Neural cell (in vitro differentiated cells): Measurements from ENCODE around the gene GBP6. TPM values are rescaled to one million over a fixed set of nuclear protein-coding genes. Genes with fewer than 3 reads are reported as not detected.
"Not testable (repeated sequence)": the region's sequence is repeated elsewhere in the genome, so short reads cannot be mapped to it uniquely, and the experiment has no call there.

Source experiments
- H2AFZ ChIP-seq: fragments of 200-600, 300-800 bp; sonication (generic), shearing (Covaris generic); 2 replicates; pipeline ENCODE4 v1.6.0; 2014; ENCODE audit warnings: low read depth, mild to moderate bottlenecking, antibody characterized with exemption, low read length, moderate library complexity
- H3F3A ChIP-seq: fragments of 200-600 bp; shearing (Covaris generic); 2 replicates; pipeline ENCODE4 v1.6.1; 2016; ENCODE audit warnings: mild to moderate bottlenecking, moderate library complexity, mixed read lengths, antibody characterized with exemption, low read length; ENCODE audit not compliant: insufficient read depth, poor library complexity, severe bottlenecking
- H3K27ac ChIP-seq: fragments of 200-600, 300-800 bp; sonication (generic), shearing (Covaris generic); 2 replicates; pipeline ENCODE4 v1.5.1; 2014; ENCODE audit warnings: mild to moderate bottlenecking, low read length, moderate library complexity
- H3K27me3 ChIP-seq: fragments of 300-800, 200-600 bp; sonication (generic), shearing (Covaris generic); 2 replicates; pipeline ENCODE4 v1.6.0; 2014; ENCODE audit warnings: mild to moderate bottlenecking, low read depth, low read length, moderate library complexity; ENCODE audit not compliant: insufficient read depth
- H3K36me3 ChIP-seq: fragments of 300-800, 200-600 bp; sonication (generic), shearing (Covaris generic); 2 replicates; pipeline ENCODE4 v1.5.1; 2014; ENCODE audit warnings: mild to moderate bottlenecking, antibody characterized with exemption, low read length, moderate library complexity; ENCODE audit not compliant: insufficient read depth
- H3K4me2 ChIP-seq: fragments of 300-800, 200-600 bp; sonication (generic), shearing (Covaris generic); 2 replicates; pipeline ENCODE4 v1.6.0; 2014; ENCODE audit warnings: mild to moderate bottlenecking, low read length
- H3K4me3 ChIP-seq: fragments of 300-800, 200-600 bp; sonication (generic), shearing (Covaris generic); 2 replicates; pipeline ENCODE4 v1.5.1; 2014; ENCODE audit warnings: mild to moderate bottlenecking, low read length, moderate library complexity
- H3K79me2 ChIP-seq: fragments of 200-600 bp; shearing (Covaris generic); replicated peaks from 2 replicates; pipeline ENCODE4 v1.6.0; 2014; ENCODE audit warnings: mild to moderate bottlenecking, low read length, moderate library complexity; ENCODE audit not compliant: insufficient read depth
- H3K9ac ChIP-seq: fragments of 300-800, 200-600 bp; sonication (generic), shearing (Covaris generic); 2 replicates; pipeline ENCODE4 v1.6.1; 2016; ENCODE audit warnings: mild to moderate bottlenecking, low read length, mixed read lengths
- H3K9me2 ChIP-seq: fragments of 200-600 bp; shearing (Covaris generic); 2 replicates; pipeline ENCODE4 v1.6.1; 2016; ENCODE audit warnings: mild to moderate bottlenecking, low read length, mixed read lengths; ENCODE audit not compliant: insufficient read depth
- H3K9me3 ChIP-seq: fragments of 200-600, 300-800 bp; sonication (generic), shearing (Covaris generic); 2 replicates; pipeline ENCODE4 v1.6.1; 2016; ENCODE audit warnings: mild to moderate bottlenecking, mixed run types, low read length, moderate library complexity, mixed read lengths
- H4K20me1 ChIP-seq: fragments of 200-600 bp; shearing (Covaris generic); 2 replicates; pipeline ENCODE4 v1.6.1; 2016; ENCODE audit warnings: mild to moderate bottlenecking, mixed run types; ENCODE audit not compliant: insufficient read depth
- EP300 ChIP-seq: fragments of 450-650 bp; conservative IDR thresholded peaks from 2 replicates; pipeline ENCODE4 v1.6.1; 2014; ENCODE audit warnings: antibody characterized with exemption, mild to moderate bottlenecking, moderate library complexity; ENCODE audit not compliant: poor library complexity, severe bottlenecking
- EZH2 ChIP-seq: fragments of 200-600, 300-800 bp; shearing (Covaris generic), sonication (generic); IDR thresholded peaks from 2 replicates; pipeline ENCODE4 v1.6.1; 2014; ENCODE audit warnings: antibody characterized with exemption, low read length, borderline replicate concordance, mild to moderate bottlenecking; ENCODE audit not compliant: insufficient read depth, poor library complexity, severe bottlenecking
- MXI1 ChIP-seq: fragments of 450-650 bp; conservative IDR thresholded peaks from 2 replicates; pipeline ENCODE4 v1.6.1; 2014; ENCODE audit warnings: antibody characterized with exemption, mild to moderate bottlenecking; ENCODE audit not compliant: poor library complexity, severe bottlenecking
- POLR2AphosphoS5 ChIP-seq: IDR thresholded peaks from 2 replicates; pipeline ENCODE4 v1.6.1; 2012
- RAD21 ChIP-seq: fragments of 450-650 bp; conservative IDR thresholded peaks from 2 replicates; pipeline ENCODE4 v1.6.1; 2014; ENCODE audit warnings: antibody characterized with exemption, mild to moderate bottlenecking, moderate library complexity
- SMC3 ChIP-seq: fragments of 450-650 bp; conservative IDR thresholded peaks from 2 replicates; pipeline ENCODE4 v1.6.1; 2014; ENCODE audit warnings: antibody characterized with exemption, mild to moderate bottlenecking, moderate library complexity; ENCODE audit not compliant: poor library complexity
- TAF1 ChIP-seq: IDR thresholded peaks from 2 replicates; pipeline ENCODE4 v1.6.1; 2012; ENCODE audit warnings: low read depth
- polyA plus RNA-seq: library from polyadenylated mRNA; depleted of rRNA; stranded (reverse); fragments of >200 nt; gene quantifications from 2 replicates; pipeline ENCODE4 v1.2.3, GENCODE V29; 2014
- TF ChIP-seq, protein P1 (sequence below): IDR thresholded peaks from 2 replicates; pipeline ENCODE4 v1.6.1; 2012; ENCODE audit warnings: borderline replicate concordance
- TF ChIP-seq, protein P2 (sequence below): fragments of 450-650 bp; IDR thresholded peaks from 2 replicates; pipeline ENCODE4 v1.5.1; 2014; ENCODE audit warnings: antibody characterized with exemption, mild to moderate bottlenecking, moderate library complexity; ENCODE audit not compliant: poor library complexity, severe bottlenecking

Gene GBP6
- polyA plus RNA-seq, 1 donor from 2014 or later: not detected

DNA sequence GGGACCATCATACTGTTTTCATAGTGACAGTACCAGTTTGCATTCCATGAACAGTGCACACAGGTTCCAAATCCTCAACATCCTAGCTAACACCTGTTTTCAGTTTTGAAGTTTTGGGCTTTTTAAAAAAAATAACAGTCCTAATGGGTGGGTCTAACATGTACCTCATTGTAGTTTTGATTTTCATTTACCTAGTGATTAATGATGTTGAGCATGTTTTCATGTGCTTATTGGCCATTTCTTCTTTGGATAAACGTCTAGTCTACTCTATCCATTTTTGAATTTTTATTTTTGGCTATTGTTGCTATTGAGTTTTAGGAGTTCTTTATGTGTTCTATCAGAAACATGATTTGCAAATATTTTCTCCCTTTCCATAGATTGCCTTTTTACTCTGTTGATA lies 3.4 kb downstream of the GBP6 start:
- H3K4me3 ChIP-seq: no peak overlapping the region
- TF ChIP-seq SMC3 (no peak), EZH2 (no peak), EP300 (no peak), POLR2AphosphoS5 (no peak), RAD21 (no peak)
- TF ChIP-seq, protein P1, sequence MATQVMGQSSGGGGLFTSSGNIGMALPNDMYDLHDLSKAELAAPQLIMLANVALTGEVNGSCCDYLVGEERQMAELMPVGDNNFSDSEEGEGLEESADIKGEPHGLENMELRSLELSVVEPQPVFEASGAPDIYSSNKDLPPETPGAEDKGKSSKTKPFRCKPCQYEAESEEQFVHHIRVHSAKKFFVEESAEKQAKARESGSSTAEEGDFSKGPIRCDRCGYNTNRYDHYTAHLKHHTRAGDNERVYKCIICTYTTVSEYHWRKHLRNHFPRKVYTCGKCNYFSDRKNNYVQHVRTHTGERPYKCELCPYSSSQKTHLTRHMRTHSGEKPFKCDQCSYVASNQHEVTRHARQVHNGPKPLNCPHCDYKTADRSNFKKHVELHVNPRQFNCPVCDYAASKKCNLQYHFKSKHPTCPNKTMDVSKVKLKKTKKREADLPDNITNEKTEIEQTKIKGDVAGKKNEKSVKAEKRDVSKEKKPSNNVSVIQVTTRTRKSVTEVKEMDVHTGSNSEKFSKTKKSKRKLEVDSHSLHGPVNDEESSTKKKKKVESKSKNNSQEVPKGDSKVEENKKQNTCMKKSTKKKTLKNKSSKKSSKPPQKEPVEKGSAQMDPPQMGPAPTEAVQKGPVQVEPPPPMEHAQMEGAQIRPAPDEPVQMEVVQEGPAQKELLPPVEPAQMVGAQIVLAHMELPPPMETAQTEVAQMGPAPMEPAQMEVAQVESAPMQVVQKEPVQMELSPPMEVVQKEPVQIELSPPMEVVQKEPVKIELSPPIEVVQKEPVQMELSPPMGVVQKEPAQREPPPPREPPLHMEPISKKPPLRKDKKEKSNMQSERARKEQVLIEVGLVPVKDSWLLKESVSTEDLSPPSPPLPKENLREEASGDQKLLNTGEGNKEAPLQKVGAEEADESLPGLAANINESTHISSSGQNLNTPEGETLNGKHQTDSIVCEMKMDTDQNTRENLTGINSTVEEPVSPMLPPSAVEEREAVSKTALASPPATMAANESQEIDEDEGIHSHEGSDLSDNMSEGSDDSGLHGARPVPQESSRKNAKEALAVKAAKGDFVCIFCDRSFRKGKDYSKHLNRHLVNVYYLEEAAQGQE: no peak
- TF ChIP-seq, protein P2, sequence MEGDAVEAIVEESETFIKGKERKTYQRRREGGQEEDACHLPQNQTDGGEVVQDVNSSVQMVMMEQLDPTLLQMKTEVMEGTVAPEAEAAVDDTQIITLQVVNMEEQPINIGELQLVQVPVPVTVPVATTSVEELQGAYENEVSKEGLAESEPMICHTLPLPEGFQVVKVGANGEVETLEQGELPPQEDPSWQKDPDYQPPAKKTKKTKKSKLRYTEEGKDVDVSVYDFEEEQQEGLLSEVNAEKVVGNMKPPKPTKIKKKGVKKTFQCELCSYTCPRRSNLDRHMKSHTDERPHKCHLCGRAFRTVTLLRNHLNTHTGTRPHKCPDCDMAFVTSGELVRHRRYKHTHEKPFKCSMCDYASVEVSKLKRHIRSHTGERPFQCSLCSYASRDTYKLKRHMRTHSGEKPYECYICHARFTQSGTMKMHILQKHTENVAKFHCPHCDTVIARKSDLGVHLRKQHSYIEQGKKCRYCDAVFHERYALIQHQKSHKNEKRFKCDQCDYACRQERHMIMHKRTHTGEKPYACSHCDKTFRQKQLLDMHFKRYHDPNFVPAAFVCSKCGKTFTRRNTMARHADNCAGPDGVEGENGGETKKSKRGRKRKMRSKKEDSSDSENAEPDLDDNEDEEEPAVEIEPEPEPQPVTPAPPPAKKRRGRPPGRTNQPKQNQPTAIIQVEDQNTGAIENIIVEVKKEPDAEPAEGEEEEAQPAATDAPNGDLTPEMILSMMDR: no peak
- H3K9me2 ChIP-seq: no peaks in the 10 kb centered on the region
- no peak overlapping the region for H2AFZ ChIP-seq
- no peak overlapping the region for H3K4me2 ChIP-seq
- H3K9me3 ChIP-seq: no peaks in the 10 kb centered on the region
- no peaks in the 10 kb centered on the region for H3F3A ChIP-seq
- no peaks in the 10 kb centered on the region for H3K27me3 ChIP-seq
- H4K20me1 ChIP-seq: no peaks in the 10 kb centered on the region
- no peak overlapping the region for H3K27ac ChIP-seq
- H3K9ac ChIP-seq: no peak overlapping the region
- no peaks in the 10 kb centered on the region for H3K79me2 ChIP-seq
- no peaks in the 10 kb centered on the region for H3K36me3 ChIP-seq

DNA sequence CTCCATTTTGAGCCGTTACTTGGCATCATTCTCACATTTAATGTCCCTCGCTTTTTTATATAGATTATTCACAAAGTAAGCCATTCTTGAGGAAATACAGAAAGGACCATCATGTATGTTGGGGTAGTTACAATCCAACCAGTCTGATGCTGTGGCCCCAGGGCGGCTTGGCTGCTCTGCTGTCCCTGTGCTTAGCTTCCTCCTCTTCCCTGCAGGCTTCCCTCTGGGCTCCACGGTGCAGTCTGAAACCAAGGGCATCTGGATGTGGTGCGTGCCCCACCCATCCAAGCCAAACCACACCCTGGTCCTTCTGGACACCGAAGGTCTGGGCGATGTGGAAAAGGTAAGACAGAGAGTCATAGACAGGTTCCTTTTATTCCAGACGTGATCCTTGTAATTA lies 5.5 kb downstream of the GBP6 start:
- Histone ChIP-seq H2AFZ (no peak overlapping the region), H3K27me3 (no peaks in the 10 kb centered on the region), H3F3A (no peaks in the 10 kb centered on the region), H3K4me3 (no peak overlapping the region), H3K27ac (no peak overlapping the region), H3K4me2 (no peak overlapping the region), H3K9me3 (no peaks in the 10 kb centered on the region), H3K36me3 (no peaks in the 10 kb centered on the region), H3K79me2 (no peaks in the 10 kb centered on the region), H4K20me1 (no peaks in the 10 kb centered on the region), H3K9ac (no peak overlapping the region), H3K9me2 (no peaks in the 10 kb centered on the region)
- TF ChIP-seq, protein P1: no peak
- TF ChIP-seq EZH2 (no peak), POLR2AphosphoS5 (no peak), RAD21 (no peak), TAF1 (no peak), EP300 (no peak), SMC3 (no peak), MXI1 (no peak)
- TF ChIP-seq, protein P2: no peak

DNA sequence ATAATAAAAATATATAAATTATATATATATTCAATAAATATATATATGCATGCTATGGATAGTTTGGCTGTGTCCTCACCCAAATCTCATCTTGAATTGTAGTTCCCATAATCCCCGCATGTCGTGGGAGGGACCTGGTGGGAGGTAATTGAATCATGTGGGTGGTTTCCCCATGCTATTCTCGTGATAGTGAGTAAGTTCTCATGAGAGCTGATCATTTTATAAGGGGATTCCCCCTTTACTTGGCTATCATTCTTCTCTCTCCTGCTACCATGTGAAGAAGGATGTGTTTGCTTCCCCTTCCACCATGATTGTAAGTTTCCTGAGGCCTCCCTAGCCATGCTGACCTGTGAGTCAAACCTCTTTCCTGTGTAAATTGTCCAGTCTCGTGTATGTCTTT lies 10.0 kb downstream of the GBP6 start:
- H3K9me2 ChIP-seq: not testable (repeated sequence)

More for the DNA sequence above, 10.0 kb downstream of the GBP6 start:
- not testable (repeated sequence) for H3K36me3 ChIP-seq, H3K79me2 ChIP-seq, H3K4me2 ChIP-seq, H2AFZ ChIP-seq, H3K9ac ChIP-seq, H3K9me3 ChIP-seq, H3K4me3 ChIP-seq, H3F3A ChIP-seq, H3K27ac ChIP-seq, H4K20me1 ChIP-seq, H3K27me3 ChIP-seq
